Brain microvascular endothelial cell (primary cell): ENCODE results near the gene GMDS.
"Not testable (repeated sequence)": the region's sequence is repeated elsewhere in the genome, so short reads cannot be mapped to it uniquely, and the experiment has no call there.

ENCODE experiments used
- DNase-seq: peaks from one replicate; pipeline ENCODE4 v3.0.0-alpha.2; 2020
- H3K27ac ChIP-seq: fragments of 250-450 bp; sonication (Bioruptor Pico); 2 replicates; pipeline ENCODE4 v1.5.1; 2020; ENCODE audit warnings: mild to moderate bottlenecking, moderate library complexity
- H3K27me3 ChIP-seq: fragments of 250-450 bp; sonication (Bioruptor Pico); replicated peaks from 2 replicates; pipeline ENCODE4 v1.5.1; 2020; ENCODE audit warnings: mild to moderate bottlenecking
- H3K36me3 ChIP-seq: fragments of 250-450 bp; sonication (Bioruptor Pico); replicated peaks from 2 replicates; pipeline ENCODE4 v1.5.1; 2020; ENCODE audit warnings: mild to moderate bottlenecking
- H3K4me3 ChIP-seq: 2 replicates; pipeline ENCODE4 v1.5.1; 2011; ENCODE audit warnings: low read depth, mild to moderate bottlenecking, control low read depth, low read length, moderate library complexity
- in situ Hi-C: cut with HindIII; loops from 2 replicates; pipeline ENCODE4 v1.10.0; 2017; ENCODE audit warnings: low sequenced_read_pairs, low pct_ligation_motif_present
- TF ChIP-seq, protein P1 (sequence below): IDR thresholded peaks from 2 replicates; pipeline ENCODE4 v1.5.1; 2011; ENCODE audit warnings: low read depth, mild to moderate bottlenecking, moderate library complexity, low read length, control low read depth, inconsistent platforms; ENCODE audit errors: missing control alignments

Gene GMDS

DNA sequence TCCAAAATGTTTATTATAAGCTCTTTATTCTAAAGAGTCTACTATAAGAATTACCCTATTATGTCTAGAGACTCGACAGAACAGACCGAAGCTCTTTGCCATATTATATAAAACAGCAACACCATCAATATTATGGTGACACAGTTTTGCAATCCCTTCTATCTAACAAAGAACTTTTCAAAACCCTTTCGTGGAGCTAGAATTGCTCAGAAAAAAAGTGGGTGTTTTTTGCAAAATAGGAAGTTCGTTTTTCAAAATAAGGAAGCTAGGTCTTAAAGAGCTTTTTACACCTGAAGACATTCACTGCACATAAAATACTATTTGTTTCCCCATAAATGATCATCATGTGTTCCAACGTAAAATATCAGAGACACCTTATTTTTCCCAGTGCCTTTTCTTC is 395.7 kb downstream of the GMDS start:
- in situ Hi-C loops = no loop called here
- Histone ChIP-seq H3K27me3 (no peaks in the 10 kb centered on the region), H3K36me3 (no peaks in the 10 kb centered on the region), H3K27ac (no peak overlapping the region), H3K4me3 (no peak overlapping the region)
- TF ChIP-seq, protein P1, sequence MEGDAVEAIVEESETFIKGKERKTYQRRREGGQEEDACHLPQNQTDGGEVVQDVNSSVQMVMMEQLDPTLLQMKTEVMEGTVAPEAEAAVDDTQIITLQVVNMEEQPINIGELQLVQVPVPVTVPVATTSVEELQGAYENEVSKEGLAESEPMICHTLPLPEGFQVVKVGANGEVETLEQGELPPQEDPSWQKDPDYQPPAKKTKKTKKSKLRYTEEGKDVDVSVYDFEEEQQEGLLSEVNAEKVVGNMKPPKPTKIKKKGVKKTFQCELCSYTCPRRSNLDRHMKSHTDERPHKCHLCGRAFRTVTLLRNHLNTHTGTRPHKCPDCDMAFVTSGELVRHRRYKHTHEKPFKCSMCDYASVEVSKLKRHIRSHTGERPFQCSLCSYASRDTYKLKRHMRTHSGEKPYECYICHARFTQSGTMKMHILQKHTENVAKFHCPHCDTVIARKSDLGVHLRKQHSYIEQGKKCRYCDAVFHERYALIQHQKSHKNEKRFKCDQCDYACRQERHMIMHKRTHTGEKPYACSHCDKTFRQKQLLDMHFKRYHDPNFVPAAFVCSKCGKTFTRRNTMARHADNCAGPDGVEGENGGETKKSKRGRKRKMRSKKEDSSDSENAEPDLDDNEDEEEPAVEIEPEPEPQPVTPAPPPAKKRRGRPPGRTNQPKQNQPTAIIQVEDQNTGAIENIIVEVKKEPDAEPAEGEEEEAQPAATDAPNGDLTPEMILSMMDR = no peak
- no peak for DNase-seq

DNA sequence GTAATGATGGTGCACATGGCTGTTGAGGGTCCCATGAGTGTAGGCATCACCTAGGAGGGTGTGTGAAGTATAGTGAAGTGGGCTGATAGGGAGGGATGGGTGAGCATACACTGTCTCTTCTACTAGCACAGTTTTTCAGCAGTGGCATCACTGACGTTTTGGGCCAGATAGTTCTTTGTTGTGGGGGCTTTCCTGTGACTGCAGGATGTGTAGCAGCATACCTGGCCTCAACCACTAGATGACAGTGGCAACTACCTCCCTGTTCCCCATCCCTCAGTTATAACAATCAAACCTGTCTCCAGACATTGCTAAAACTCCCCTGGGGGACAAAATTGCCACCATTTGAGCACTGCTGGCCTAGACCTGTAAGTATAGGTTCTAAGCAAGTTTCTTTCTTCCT is 396.7 kb downstream of the GMDS start:
- no peaks in the 10 kb centered on the region for H3K36me3 ChIP-seq
- in situ Hi-C loops = no loop called here
- TF ChIP-seq, protein P1 = no peak
- no peak overlapping the region for H3K4me3 ChIP-seq
- no peak for DNase-seq
- no peak overlapping the region for H3K27ac ChIP-seq
- no peaks in the 10 kb centered on the region for H3K27me3 ChIP-seq

DNA sequence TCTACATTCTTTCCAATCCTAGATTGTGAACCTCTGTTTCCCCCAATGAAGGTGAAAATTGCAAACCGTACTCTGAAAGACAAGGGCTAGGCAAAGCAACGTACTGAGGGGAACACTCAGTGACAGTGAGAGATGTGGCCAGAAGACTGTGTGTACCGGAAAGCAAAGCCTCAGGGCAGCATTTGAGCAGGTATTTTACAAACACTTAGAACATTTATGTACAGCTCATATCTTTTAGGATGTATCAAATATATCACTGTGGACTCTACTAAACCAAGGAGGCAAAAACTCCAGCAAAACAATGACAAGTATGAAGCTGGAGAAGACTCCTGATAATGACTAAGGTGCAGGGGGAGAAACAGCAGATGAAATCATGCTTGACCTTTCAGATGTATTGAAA is 398.8 kb downstream of the GMDS start:
- H3K27ac ChIP-seq = no peak overlapping the region
- H3K4me3 ChIP-seq = no peak overlapping the region
- no peak for DNase-seq
- in situ Hi-C loops = no loop called here
- TF ChIP-seq, protein P1 = no peak
- no peaks in the 10 kb centered on the region for H3K36me3 ChIP-seq
- H3K27me3 ChIP-seq = no peaks in the 10 kb centered on the region

DNA sequence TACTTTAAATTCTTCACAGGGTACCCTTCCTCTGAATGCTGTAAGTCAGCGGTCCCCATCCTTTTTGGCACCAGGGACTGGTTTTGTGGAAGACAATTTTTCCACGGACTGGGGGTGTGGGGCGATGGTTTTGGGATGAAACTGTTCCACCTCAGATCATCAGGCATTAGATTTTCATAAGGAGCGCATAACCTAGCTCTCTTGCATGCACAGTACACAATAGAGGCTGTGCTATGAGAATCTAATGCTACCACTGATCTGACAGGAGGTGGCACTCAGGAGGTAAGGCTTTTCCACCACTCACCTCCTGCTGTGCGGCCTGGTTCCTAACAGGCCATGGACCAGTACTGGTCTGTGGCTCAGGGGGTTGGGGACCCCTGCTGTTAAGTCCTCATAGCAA is 399.9 kb downstream of the GMDS start:
- H3K27me3 ChIP-seq, H3K27ac ChIP-seq, DNase-seq, H3K4me3 ChIP-seq, in situ Hi-C loops, H3K36me3 ChIP-seq: not testable (repeated sequence)

DNA sequence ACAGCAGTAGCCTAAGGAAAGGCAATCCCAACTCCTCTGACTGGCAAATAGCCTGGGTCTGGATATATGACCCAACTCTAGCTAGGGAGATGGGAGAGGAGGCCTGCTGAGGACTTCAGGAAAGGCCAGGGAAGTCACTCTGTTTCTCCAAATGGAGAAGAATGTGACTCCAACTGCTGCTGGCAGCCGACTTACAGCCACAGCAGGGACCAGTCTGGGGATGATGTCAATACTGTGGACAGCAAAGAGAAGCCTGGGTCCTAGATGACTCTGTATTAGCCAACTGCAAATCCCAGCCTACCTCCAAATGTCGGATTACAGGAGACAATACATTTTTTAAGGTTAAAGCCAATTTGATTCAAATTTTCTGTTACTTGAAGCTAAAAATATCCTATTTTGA is 403.1 kb downstream of the GMDS start:
- no peak overlapping the region for H3K4me3 ChIP-seq
- in situ Hi-C loops = no loop called here
- H3K36me3 ChIP-seq = no peaks in the 10 kb centered on the region
- TF ChIP-seq, protein P1 = no peak
- no peak for DNase-seq
- H3K27me3 ChIP-seq = no peaks in the 10 kb centered on the region
- H3K27ac ChIP-seq = no peak overlapping the region

DNA sequence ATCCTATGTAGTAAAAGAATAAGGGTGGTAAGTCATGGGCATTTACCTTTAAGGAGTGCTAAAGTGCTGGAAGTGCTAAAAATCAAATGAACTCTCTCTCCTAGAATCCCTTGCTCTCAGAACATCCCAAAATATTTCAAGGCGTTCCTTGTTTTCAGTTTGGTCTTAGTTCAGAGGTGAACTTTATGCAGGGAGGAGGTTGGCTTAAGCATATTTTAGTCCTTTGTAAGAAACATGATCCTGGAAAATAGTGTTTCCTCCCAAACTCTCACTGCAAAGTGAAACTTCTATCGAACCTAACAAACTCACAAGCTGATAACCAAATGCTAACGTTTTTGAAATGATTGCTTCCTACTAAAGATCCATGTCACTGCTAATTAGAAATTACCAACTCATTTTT is 404.3 kb downstream of the GMDS start:
- in situ Hi-C loops = no loop called here
- no peak overlapping the region for H3K4me3 ChIP-seq
- H3K27me3 ChIP-seq = no peaks in the 10 kb centered on the region
- no peaks in the 10 kb centered on the region for H3K36me3 ChIP-seq
- no peak for DNase-seq
- TF ChIP-seq, protein P1 = no peak
- H3K27ac ChIP-seq = no peak overlapping the region
